GM10248 (cell line): ENCODE results near the gene RELCH.
A peak's percentile ranks its signal among the peaks of the same experiment; 100 is the strongest.

Source experiments
- CTCF ChIA-PET: fragments of 300-600 bp; sonication (Branson Sonifier 250); formaldehyde crosslinking; extraction: SDS; loops from one replicate; lab custom pipeline; 2021; ENCODE audit warnings: antibody characterized with exemption; lab: Yijun Ruan, JAX
- POLR2A ChIA-PET: fragments of 350-650 bp; sonication (Branson Sonifier 250); formaldehyde crosslinking; extraction: SDS; loops from one replicate; lab custom pipeline; 2020; ENCODE audit warnings: antibody characterized with exemption; lab: Yijun Ruan, JAX
- DNase-seq: peaks from one replicate; pipeline ENCODE4 v3.0.0; 2012; ENCODE audit errors: extremely low spot score
- CTCF ChIP-seq: IDR thresholded peaks from 2 replicates; pipeline ENCODE4 v1.5.1; 2012; ENCODE audit warnings: mild to moderate bottlenecking, low read depth; ENCODE audit errors: extremely low read depth, missing control alignments, control extremely low read depth

The RELCH gene

GRCh38 chr18:62324917-62325805, 138.1 kb downstream of the RELCH start, which contains the start of gene TNFRSF11A:
Gene TNFRSF11A (plus strand): TSS chr18:62325310. CDS start chr18:62325353, 43 bp downstream.
- peak; percentile 87 for DNase-seq
- ChIA-PET CTCF (interaction anchor here (0.6 to 3.0 kb wide), 9 partner anchors 9 to 259 kb away, joined by 3 to 16 read pairs (median 4); no protein-coding TSS in a partner anchor), POLR2A (interaction anchor here (0.6 kb wide), 1 partner anchor 124 kb away, joined by 5 read pairs; no protein-coding TSS in a partner anchor)
- TF ChIP-seq CTCF, result peak; percentile 62

GRCh38 chr18:62325806-62326645, 139.0 kb downstream of the RELCH start:
- CTCF ChIA-PET, result interaction anchor here (1.0 to 3.0 kb wide), 4 partner anchors 9 to 15 kb away, joined by 3 to 16 read pairs (median 8); no protein-coding TSS in a partner anchor
- DNase-seq, result peak; percentile 50
- POLR2A ChIA-PET, result interaction anchor here (0.6 kb wide), 1 partner anchor 125 kb away, joined by 5 read pairs; no protein-coding TSS in a partner anchor
- TF ChIP-seq CTCF, result no peak

GRCh38 chr18:62326646-62327348, 139.7 kb downstream of the RELCH start:
- ChIA-PET POLR2A (no interaction called here), CTCF (interaction anchor here (1.8 kb wide), 1 partner anchor 11 kb away, joined by 7 read pairs; no protein-coding TSS in a partner anchor)
- TF ChIP-seq CTCF, result no peak
- DNase-seq, result no peak

GRCh38 chr18:62327977-62328376, 140.9 kb downstream of the RELCH start:
- no peak for TF ChIP-seq CTCF
- ChIA-PET CTCF (interaction anchor here (1.6 kb wide), 1 partner anchor 98 kb away, joined by 3 read pairs; no protein-coding TSS in a partner anchor), POLR2A (no interaction called here)
- no peak for DNase-seq

- no peak for DNase-seq
- ChIA-PET POLR2A (no interaction called here), CTCF (interaction anchor here (1.6 kb wide), 2 partner anchors 17 to 97 kb away, joined by 3 to 5 read pairs; no protein-coding TSS in a partner anchor)
- TF ChIP-seq CTCF, result no peak
Observed at GRCh38 chr18:62328586-62329525, 141.8 kb downstream of the RELCH start.
